ENCODE measurements around the gene PSD2.

Gene PSD2

GRCh38 chr5:139803978-139804377 lies 8.4 kb downstream of the PSD2 start:
- DNase-seq (ENCODE audit: insufficient read length, low spot score): no peak
- FAIRE-seq: no peak
- no peak for TF ChIP-seq CTCF (IDR thresholded peaks at IDR 0.05; ENCODE audit: insufficient read depth, missing control alignments)

GRCh38 chr5:139804800-139805397 lies 9.3 kb downstream of the PSD2 start:
- no peak for DNase-seq (ENCODE audit: insufficient read length, low spot score)
- no peak for TF ChIP-seq CTCF (IDR thresholded peaks at IDR 0.05; ENCODE audit: insufficient read depth, missing control alignments)
- FAIRE-seq: no peak

DNA sequence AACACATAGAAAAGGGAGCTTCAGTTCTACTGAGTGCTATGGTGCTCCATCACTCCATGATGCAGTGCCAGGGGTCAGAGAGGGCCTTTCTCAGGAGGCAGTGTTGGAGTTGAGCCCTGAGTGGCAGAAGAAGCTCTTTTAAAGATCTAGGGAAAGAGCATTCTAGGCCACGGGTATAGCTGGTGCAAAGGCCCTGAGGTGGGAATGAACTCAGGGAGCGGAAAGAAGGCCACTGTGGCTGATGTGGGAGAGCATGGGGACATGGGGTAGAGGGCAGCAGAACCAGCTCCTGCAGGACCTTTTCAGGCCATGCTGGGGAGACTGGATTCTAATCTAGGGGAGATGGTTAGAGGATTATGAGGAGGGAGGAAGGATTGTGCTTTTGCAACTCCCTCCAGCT lies 9.9 kb downstream of the PSD2 start:
- no peak for FAIRE-seq
- no peak for TF ChIP-seq CTCF (IDR thresholded peaks at IDR 0.05; ENCODE audit: insufficient read depth, missing control alignments)
- no peak for DNase-seq (ENCODE audit: insufficient read length, low spot score)

DNA sequence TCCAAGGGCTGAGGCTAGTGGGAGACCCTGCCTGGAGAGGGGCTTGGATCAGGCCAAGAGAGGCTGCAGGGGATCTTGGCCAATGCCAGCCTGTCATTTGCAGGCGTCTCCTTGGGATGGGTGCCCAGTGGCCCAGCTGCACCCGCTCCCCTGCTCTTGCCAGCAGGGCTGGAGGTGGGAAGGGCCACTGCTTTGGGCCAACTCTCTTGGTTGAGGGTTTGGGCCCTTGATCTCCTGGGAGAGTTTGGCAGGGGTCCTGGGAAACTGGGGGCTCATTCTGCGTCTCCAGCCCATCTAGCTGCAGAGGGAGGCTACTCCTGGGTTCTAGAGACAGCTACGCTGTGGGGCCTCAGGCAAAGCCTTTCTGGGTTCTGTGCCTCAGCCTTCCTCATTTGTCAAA lies 10.5 kb downstream of the PSD2 start:
- TF ChIP-seq CTCF (IDR thresholded peaks at IDR 0.05; ENCODE audit: insufficient read depth, missing control alignments): no peak
- no peak for FAIRE-seq
- DNase-seq (ENCODE audit: insufficient read length, low spot score): no peak

DNA sequence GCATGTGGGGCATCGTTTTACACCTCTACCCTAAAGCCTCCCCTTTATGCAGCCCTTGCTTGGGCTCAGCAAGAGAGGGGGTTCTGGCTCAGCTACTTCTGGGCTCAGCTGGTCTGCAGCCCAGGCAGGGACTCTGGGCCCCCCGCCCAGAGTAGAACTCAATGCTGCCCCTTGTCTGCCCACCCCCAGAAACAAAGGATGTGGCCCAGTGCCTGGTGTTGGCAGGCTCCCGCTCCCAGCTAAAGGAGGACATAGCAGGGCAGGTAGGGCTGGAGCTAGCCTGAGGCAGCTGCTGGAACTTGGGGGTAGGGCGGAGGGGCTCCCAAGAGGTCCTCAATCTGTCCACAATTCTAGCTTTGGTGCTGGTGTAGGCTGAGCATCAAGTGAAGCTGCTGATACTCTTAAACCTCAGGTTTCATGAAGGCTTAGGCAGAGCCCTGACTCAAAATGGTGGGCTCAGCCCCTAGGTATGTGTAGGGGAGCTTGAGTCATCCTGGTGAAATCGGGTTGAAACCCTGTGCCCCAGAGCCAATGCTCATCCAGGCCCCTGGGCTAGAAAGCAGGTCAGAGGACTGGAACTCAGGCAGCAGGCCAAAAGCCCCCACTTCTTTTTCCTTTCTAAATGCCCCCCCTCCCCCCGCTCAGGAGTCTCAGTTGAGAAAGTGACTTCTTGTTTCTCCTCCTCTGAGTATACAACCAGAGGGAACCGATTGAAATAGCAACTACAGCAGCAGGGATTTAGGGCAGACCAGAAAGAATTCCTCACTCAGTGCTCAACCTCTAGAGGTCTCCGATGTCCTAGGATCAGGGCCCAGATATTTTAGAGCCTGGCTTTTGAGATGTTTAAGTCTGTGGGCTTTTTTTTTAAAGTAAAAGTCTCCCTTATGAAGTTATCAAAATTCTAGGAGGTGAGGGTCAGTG lies 11.4 kb downstream of the PSD2 start:
- FAIRE-seq (no peak), DNase-seq (ENCODE audit: insufficient read length, low spot score) (no peak)
- no peak for TF ChIP-seq CTCF (IDR thresholded peaks at IDR 0.05; ENCODE audit: insufficient read depth, missing control alignments)

DNA sequence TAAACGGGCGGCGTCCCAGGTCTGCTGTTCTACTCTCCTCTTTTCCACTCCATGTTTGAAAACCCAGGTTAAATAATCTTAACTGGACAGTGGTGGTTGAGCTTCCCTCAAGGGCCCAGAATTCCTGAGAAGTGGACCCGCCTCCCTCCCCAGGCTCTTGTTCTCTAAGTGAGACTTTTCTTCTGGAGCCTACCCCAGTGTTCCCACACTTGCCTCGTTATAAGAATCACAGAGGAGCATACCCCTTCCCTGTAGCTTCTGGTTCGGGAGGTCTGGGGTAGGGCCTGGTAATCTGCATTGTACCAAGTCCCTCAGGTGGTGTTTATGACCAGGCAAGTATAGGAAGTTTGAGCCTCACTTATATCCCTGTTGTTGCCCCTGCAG lies 12.0 kb downstream of the PSD2 start:
- FAIRE-seq (no peak), DNase-seq (ENCODE audit: insufficient read length, low spot score) (no peak)
- no peak for TF ChIP-seq CTCF (IDR thresholded peaks at IDR 0.05; ENCODE audit: insufficient read depth, missing control alignments)
